Left kidney (tissue), 2 donors: ENCODE data around the gene MAD1L1. TPM values are rescaled to one million over a fixed set of nuclear protein-coding genes. Genes with fewer than 3 reads are reported as not detected.

Source experiments
- DNase-seq: peaks from one replicate; pipeline ENCODE4 v3.0.0-alpha.2; 2013
- polyA plus RNA-seq: library from polyadenylated mRNA; unstranded; fragments of 120-200 nt; gene quantifications from one replicate; pipeline ENCODE4 v1.2.1, GENCODE V29; 2013; ENCODE audit not compliant: insufficient read length

Gene MAD1L1
- polyA plus RNA-seq, 1 donor: 21.8 TPM

- DNase-seq: no peak
These were observed 31.6 kb downstream of the MAD1L1 start for GRCh38 chr7:2201128-2201527.

DNA sequence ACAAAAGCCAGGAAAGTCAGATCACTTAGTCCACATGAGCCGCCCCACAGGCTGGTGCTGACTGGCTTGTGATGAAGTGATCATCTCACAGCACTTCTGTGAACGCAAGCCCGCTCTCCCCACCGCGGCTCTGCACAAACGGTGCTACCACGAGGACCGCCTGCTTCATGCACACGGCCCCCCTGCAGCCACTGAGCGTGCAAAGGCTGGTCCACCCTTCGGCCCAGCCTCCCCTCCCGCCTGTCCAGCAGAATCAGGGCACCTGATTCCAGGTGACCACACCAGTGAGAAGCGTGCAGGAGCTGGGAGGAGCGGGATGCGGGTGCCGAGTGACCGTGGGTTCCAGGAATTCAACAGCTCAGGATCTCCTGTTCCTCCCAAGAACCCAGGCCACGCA is 32.2 kb downstream of the MAD1L1 start:
- no peak for DNase-seq

DNA sequence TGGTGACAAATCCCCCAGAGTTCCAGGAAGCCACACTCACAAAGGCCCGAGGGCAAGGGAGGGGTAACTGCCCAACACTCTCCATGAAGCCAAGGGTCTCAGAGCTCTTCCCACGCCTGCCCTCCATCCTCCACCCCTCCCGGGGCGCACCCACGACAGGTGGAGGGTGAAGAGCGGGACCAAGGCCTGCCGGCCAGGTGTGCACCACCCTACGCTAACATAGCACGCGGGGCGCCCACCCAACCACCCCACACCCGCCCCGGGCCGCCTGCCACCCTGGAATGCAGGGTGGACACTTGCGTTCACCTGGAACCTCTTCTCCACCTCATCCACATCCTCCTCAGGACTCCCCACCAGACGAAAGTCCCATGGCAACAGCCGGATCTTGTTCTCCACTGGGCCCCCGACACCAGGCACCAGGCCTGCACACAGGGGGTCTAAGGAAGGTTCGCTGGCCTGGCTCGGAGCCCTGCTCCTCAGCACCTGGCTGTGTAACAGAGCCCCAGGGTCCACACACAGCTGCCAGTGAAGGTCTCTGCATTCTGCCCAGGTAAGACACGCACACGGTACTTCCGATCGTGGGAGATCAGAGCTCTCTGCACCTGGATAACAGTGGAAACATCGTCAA is 32.7 kb downstream of the MAD1L1 start:
- DNase-seq: no peak

DNA sequence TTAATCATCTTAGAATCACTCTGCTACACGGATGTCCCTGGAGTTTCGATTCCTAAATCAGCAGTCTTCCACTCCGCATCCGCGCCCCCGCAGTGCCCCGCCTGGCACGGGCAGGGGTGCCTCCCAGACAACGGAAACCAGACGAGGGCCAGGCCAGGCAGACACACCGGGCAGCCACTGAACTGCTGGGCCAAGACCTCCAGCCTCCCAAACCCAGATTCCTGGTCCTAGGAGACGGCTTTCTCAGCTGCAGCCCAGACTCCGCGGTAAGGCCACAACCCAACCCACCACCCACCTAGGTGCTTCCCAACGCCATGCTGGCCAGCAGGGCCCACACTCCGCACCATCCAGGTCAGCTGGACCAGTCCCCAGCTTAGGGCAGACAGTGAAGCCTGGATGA is 33.2 kb downstream of the MAD1L1 start:
- DNase-seq: no peak

GRCh38 chr7:2198760-2199159 is 34.0 kb downstream of the MAD1L1 start:
- DNase-seq: no peak

DNA sequence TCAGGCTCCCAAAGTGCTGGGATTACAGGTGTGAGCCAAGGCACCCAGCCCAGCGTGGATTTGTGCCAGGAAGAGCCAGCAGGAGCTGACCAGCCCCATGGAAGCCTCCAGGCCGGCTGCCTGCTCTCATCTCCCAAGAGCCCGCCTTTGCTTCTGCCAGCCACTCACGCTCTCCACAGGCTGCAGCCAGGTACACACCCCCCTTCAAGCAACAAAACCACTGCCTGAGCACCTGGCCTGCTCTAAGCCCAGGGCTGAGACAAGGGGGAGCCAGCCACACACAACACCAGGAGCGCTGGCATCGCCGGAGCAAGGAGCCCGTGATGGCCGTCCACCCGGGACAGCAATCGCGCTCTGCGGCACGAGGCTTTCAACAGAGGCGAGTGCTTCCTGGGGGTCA is 34.5 kb downstream of the MAD1L1 start:
- no peak for DNase-seq

GRCh38 chr7:2197436-2198155 is 35.1 kb downstream of the MAD1L1 start:
- DNase-seq: no peak

DNA sequence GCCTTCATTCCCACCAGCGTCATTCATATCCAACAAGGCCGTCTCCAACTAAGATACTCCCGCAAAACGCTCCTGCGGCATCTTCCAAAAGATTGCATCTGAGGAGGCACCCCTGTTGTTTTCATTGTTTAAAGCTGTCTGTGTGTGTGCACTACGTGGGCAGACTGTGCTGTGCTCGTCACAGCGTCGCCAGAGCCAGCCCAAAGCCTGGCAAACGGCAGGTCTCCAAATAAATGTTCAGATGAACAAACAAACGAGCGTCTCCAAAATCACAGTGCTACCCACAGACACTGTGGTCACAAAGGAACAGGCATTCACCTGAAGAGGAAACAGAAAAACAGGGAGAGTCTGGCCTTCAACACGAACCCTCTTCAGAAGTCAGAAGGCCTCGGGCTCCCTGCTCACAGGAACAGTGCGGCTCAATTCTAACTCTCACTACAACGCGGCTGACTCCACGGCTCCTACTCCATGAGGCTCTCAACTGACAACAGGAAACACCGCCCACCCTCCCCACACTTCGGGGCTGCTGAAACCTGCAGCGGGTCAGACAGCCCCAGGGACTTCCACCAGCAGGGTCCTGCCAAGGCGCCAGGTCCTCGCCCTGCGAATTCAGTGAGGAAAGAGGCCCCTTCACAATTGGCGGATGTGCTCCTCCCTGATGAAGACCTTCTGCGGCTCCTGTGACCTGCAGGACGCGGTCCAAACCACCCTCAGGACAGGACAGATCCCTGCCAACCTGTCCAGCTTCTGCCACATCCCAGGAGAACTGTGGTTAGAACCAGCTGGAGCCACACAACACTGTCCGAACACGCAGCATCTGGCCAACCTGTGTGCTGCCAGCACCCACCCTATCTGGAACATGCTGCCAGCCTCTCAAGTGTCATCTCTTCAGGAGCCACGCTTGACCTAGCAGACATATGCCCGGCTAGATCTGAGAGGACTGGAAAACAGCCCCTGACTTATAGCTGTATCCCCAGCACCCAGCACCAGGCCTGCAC is 36.1 kb downstream of the MAD1L1 start:
- DNase-seq: no peak

DNA sequence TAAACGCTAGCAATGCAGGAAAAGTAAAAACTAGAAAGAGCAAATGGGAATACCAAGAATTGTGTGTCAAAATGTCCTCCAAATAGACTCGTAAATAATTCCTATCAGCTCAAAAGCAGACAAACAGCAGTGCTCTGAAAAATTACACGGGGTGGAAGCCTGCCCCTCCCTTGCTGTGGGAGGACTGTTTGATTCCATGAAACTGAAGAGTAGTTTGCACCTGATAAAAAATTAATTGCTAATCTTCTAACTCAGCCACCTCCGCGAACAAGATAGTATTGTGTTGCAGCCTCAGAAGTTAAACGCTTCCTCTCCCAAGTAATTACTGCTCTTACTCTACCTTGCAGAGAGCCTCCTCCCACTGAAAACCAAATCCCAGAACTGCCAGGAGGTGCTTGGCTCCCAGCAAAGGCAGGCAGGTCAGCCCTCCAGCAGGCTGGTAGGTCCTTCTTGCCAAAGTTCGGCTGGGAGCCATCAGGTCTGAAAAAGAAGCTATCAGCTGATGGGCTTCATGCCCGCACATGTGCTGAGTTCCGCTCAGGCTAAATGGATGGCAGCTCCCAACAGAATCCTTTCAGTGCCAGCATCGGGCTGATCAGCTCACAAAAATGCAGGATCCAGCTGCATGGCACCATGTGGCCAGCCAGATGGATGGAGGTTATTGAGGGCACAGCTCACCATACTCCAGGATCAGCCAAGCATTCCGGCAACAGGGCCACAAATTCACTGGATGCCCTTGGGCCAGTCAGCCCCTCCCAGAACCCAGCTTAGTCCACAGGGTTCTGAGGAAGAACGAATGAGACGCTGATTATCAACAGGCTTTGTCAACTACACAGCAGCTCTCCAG is 37.1 kb downstream of the MAD1L1 start:
- DNase-seq: no peak

- no peak for DNase-seq
These were observed 39.0 kb downstream of the MAD1L1 start for GRCh38 chr7:2193575-2194305.

- no peak for DNase-seq
These were observed 39.8 kb downstream of the MAD1L1 start for GRCh38 chr7:2192831-2193534.

DNA sequence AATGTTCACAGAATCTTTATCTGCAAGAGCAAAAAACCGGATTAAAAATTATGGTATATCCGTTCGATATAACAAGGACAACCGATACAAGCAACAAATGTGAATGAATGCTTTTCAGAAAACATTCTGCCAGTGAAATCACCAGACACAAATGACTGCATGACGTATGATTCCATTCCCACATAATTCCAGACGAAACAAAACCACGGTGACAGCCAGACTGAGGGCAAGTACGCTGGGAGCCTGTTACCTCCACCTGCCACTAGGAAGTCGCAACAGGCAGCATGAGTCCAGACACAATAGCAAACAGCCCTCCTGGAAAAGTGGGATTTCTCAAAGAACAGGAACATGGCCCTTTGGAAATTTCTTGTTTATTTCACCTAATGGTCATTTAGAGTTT is 41.7 kb downstream of the MAD1L1 start:
- DNase-seq: no peak

GRCh38 chr7:2190531-2190930 is 42.2 kb downstream of the MAD1L1 start:
- no peak for DNase-seq

DNA sequence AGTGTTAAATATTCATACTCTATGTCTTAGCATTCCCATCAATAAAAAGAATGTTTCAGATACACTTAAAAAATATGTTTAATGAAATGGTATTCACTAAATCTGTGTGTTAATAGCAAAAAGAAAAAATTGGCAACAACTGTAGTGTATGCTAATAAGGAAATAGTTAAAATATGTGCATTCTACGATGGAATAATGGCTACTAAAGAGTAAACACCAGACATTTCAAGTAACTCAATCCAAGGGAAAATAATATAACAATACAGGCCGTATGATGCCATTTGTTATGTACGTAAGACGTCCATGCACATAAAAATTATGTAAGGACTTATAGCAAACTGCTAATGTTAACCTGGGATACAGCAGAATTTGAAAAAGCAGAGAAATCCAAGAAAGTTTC is 46.6 kb downstream of the MAD1L1 start:
- DNase-seq: no peak

DNA sequence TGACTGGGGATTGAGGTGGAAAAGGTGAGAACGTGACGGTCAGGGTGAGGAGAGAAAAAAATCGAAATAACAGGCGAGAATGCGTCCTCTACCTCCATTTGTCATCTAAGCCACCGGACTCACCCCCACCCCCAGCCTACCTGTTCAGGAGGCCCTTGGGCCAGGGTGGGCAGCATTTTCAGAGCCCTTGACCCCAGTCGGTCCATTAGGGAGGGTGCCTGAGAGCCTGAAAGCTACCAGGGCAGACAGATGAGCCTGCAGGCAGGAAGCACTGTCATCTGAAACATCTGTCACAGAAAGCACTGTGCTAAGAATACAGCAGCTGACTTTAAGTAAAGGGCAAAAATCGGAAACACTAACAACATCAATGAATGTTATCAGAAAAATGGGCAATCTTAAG is 47.0 kb downstream of the MAD1L1 start:
- DNase-seq: no peak

DNA sequence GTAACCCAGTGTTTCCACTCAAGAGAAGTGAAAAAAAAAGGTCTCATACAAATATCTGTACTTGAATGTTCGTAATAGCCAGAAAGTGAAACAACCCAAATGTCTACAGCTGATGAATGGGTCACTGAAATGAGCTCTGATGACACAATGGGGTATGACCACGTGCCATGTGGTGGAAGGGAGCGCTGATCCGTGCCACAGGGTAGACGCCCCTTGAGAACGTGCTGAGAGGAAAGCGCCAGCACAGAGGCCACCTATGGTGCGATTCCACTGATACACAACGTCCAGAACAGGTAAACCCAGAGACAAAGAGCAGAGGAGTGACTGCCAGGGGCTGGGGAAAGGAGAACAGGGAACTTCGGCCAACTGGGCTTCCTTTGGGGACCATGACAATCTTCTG is 50.3 kb downstream of the MAD1L1 start:
- DNase-seq: no peak

DNA sequence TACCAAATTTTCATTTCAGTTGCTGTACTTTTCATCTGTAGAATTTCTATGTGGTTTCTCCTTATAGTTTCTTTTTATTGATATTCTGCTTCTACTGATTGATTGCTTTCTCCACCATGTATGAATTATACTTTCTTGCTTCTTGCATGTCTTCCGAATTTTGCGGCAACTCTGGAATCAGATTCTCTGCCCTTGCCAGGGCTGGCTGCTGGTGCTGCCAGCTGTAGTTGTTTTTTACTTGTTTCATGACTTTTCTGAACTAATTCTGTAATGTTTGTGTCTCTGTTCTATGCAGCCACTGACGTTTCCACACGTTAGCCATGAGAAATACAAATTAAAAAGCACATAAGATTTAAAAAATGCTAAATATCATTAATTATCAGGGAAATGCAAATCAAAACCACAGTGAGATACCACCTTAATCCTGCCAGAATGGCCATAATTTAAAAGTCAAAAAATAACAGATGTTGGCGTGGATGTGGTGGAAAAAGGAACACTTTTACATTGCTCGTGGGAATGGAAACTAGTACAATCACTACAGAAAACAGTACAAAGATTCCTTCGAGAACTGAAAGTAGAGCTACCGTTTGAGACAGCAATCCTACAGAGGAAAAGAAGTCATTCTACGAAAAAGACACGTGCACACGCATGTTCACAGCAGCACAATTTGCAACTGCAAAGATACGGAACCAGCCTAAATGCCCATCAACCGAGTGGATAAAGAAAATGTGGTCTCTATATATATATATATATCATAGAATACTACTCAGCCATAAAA is 51.5 kb downstream of the MAD1L1 start:
- no peak for DNase-seq

DNA sequence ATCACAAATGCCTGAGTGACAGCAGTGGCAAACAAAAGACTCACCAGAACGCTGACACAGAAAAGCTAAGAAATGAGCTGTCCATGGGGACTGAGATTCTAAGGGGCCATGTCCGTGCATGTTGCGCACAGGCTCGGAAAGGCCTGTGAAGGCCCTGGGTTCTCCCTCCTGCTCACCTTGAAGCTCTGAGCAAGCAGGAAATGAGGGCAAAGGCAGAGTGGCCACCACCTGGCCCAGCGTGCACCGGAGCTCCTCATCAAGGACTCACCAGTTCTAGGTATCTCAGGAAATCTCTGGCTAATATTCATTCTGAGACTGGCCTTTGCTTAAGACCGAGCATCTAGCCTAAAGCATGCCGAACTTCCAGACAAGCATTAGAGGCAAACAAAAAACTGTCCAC is 52.7 kb downstream of the MAD1L1 start:
- DNase-seq: no peak

- no peak for DNase-seq
These were observed 57.2 kb downstream of the MAD1L1 start for GRCh38 chr7:2175514-2175913.

DNA sequence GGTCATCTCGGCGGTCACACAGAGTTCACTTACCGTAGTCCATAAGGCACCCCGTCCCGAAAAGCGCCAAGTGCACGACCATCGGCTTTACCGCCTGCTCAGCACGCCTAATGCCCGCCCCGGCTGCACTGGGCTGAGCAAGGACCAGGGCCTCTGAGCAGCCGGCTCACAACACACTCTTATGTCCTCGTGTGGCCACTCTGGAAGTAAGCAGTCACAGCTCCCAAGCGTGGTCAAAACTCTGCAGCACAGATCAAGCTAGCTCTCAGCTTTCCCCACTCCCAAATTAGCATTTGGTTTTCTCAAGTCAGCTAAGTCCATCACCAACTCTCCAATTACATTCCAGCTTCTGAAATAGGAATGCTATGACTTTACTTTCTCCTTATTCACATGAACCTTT is 57.7 kb downstream of the MAD1L1 start:
- DNase-seq: no peak
